HepG2 (cell line): ENCODE data around the gene POGLUT2. TPM values are rescaled to one million over a fixed set of nuclear protein-coding genes. Genes with fewer than 3 reads are reported as not detected.

Source experiments
- AFF4 ChIP-seq: sonication (generic); formaldehyde crosslinking; IDR thresholded peaks from 2 replicates; pipeline ENCODE4 v1.4.0; 2020; ENCODE audit warnings: missing genetic modification reagents
- CENPT ChIP-seq: sonication (generic); formaldehyde crosslinking; IDR thresholded peaks from 2 replicates; pipeline ENCODE4 v1.8.0; 2022; ENCODE audit warnings: low read depth, mild to moderate bottlenecking, moderate library complexity, missing genetic modification reagents
- ELK4 ChIP-seq: sonication (generic); formaldehyde crosslinking; IDR thresholded peaks from 2 replicates; pipeline ENCODE4 v1.9.0; 2021; ENCODE audit warnings: missing genetic modification reagents, borderline replicate concordance
- ETV5 ChIP-seq: IDR thresholded peaks from 2 replicates; pipeline ENCODE4 v1.6.1; 2018; ENCODE audit warnings: missing biosample characterization, missing genetic modification reagents, inconsistent platforms, borderline replicate concordance
- GRHL1 ChIP-seq: sonication (generic); formaldehyde crosslinking; conservative IDR thresholded peaks from 2 replicates; pipeline ENCODE4 v1.8.0; 2022; ENCODE audit warnings: missing genetic modification reagents
- HNRNPLL ChIP-seq: fragments of 200-400 bp; formaldehyde crosslinking; IDR thresholded peaks from 2 replicates; pipeline ENCODE4 v1.6.1; 2017; ENCODE audit warnings: mild to moderate bottlenecking, low read depth, low read length; ENCODE audit not compliant: poor library complexity, severe bottlenecking
- KAT7 ChIP-seq: IDR thresholded peaks from 2 replicates; pipeline ENCODE4 v1.6.1; 2018; ENCODE audit warnings: borderline replicate concordance, missing compliant biosample characterization
- KDM6A ChIP-seq: IDR thresholded peaks from 2 replicates; pipeline ENCODE4 v1.6.1; 2016; ENCODE audit warnings: low read depth
- PHF21A ChIP-seq: sonication (generic); formaldehyde crosslinking; IDR thresholded peaks from 2 replicates; pipeline ENCODE4 v1.5.0; 2020; ENCODE audit warnings: mild to moderate bottlenecking, missing genetic modification reagents
- PHF5A ChIP-seq: IDR thresholded peaks from one replicate; pipeline ENCODE4 v1.6.1; 2018; ENCODE audit warnings: low read depth, missing genetic modification reagents; ENCODE audit not compliant: unreplicated experiment
- ZBED4 ChIP-seq: sonication (generic); formaldehyde crosslinking; IDR thresholded peaks from 2 replicates; pipeline ENCODE4 v1.4.0; 2020; ENCODE audit warnings: missing genetic modification reagents, borderline replicate concordance
- ZNF138 ChIP-seq: sonication (generic); formaldehyde crosslinking; IDR thresholded peaks from 2 replicates; pipeline ENCODE4 v1.5.0; 2020; ENCODE audit warnings: mild to moderate bottlenecking, low read depth, missing genetic modification reagents
- ZNF766 ChIP-seq: sonication (generic); formaldehyde crosslinking; IDR thresholded peaks from 2 replicates; pipeline ENCODE4 v1.5.0; 2020; ENCODE audit warnings: missing genetic modification reagents, borderline replicate concordance
- polyA plus RNA-seq, 8 experiments: library from polyadenylated mRNA; depleted of rRNA in 3 of 8; stranded (reverse) in 7 of 8; unstranded in 1 of 8; fragments of >200 nt; fragmentation: Illumina TruSeq in 4 of 8; extraction: Trizol in 4 of 8; gene quantifications; 2 replicates each; pipeline versions ENCODE4 v1.2.1 to v1.2.3, GENCODE V29; 2011 to 2016; ENCODE audit warnings: low read depth in 4 of 8, missing spikeins in 1 of 8, mixed read lengths in 1 of 8; ENCODE audit not compliant: insufficient read depth in 1 of 8
- total RNA-seq, 5 experiments: library from RNA; depleted of rRNA; stranded (reverse); fragments of >200 nt; fragmentation: Illumina TruSeq; extraction: Trizol; gene quantifications; 2 replicates each; pipeline ENCODE4 v1.2.3, GENCODE V29; 2016; ENCODE audit warnings: low read depth in 1 of 5
- TF ChIP-seq, protein P1 (sequence below): IDR thresholded peaks from 2 replicates; pipeline ENCODE4 v1.6.1; 2016; ENCODE audit warnings: missing compliant biosample characterization, missing genetic modification reagents, borderline replicate concordance
- TF ChIP-seq, protein P2 (sequence below): sonication (generic); formaldehyde crosslinking; IDR thresholded peaks from 2 replicates; pipeline ENCODE4 v1.4.0; 2020; ENCODE audit warnings: missing genetic modification reagents

POGLUT2 gene
- total and polyA plus RNA-seq, 2 of the 13 experiments (the other 11 are each of a cell fraction or from before 2014, with no cell fraction given), result 18.0 to 26.1 TPM

GRCh38 chr13:102830646-102831045 is 31.9 kb upstream of the POGLUT2 start (continued):
- TF ChIP-seq AFF4 (CRISPR knock-in tag) (no peak), ZNF138 (CRISPR knock-in tag) (no peak), PHF21A (CRISPR knock-in tag) (peak; percentile 78), PHF5A (CRISPR knock-in tag) (peak; percentile 66), KDM6A (peak; percentile 93), ETV5 (CRISPR knock-in tag) (peak; percentile 96), GRHL1 (CRISPR knock-in tag) (no peak), ZNF766 (no peak), ELK4 (CRISPR knock-in tag) (no peak), HNRNPLL (no peak), KAT7 (CRISPR knock-in tag) (0 out of 2 replicates have a peak, but pooled peaks have one; percentile 49), ZBED4 (CRISPR knock-in tag) (no peak), CENPT (CRISPR knock-in tag) (no peak)
- TF ChIP-seq, protein P1, sequence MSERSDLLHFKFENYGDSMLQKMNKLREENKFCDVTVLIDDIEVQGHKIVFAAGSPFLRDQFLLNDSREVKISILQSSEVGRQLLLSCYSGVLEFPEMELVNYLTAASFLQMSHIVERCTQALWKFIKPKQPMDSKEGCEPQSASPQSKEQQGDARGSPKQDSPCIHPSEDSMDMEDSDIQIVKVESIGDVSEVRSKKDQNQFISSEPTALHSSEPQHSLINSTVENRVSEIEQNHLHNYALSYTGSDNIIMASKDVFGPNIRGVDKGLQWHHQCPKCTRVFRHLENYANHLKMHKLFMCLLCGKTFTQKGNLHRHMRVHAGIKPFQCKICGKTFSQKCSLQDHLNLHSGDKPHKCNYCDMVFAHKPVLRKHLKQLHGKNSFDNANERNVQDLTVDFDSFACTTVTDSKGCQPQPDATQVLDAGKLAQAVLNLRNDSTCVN (CRISPR knock-in tag), result no peak
- TF ChIP-seq, protein P2, sequence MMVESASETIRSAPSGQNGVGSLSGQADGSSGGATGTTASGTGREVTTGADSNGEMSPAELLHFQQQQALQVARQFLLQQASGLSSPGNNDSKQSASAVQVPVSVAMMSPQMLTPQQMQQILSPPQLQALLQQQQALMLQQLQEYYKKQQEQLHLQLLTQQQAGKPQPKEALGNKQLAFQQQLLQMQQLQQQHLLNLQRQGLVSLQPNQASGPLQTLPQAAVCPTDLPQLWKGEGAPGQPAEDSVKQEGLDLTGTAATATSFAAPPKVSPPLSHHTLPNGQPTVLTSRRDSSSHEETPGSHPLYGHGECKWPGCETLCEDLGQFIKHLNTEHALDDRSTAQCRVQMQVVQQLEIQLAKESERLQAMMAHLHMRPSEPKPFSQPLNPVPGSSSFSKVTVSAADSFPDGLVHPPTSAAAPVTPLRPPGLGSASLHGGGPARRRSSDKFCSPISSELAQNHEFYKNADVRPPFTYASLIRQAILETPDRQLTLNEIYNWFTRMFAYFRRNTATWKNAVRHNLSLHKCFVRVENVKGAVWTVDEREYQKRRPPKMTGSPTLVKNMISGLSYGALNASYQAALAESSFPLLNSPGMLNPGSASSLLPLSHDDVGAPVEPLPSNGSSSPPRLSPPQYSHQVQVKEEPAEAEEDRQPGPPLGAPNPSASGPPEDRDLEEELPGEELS, result peak; percentile 56
